Measurements from ENCODE around the gene LRP1B.

The LRP1B gene

GRCh38 chr2:142100139-142100873 lies 30.5 kb downstream of the LRP1B start:
- Histone ChIP-seq H2AFZ (ENCODE audit: low read length) (no peak overlapping the region), H3K79me2 (ENCODE audit: insufficient read depth, low read length) (no peaks in the 10 kb centered on the region), H3K27me3 (ENCODE audit: insufficient read depth, low read length, poor library complexity, severe bottlenecking) (no peaks in the 10 kb centered on the region), H3K9ac (ENCODE audit: low read depth, low read length, poor library complexity, severe bottlenecking) (no peak overlapping the region), H3F3A (ENCODE audit: low read depth) (no peaks in the 10 kb centered on the region), H3K4me3 (ENCODE audit: low read length, poor library complexity, severe bottlenecking) (no peak overlapping the region), H3K9me3 (ENCODE audit: insufficient read depth, low read depth, low read length) (no peaks in the 10 kb centered on the region), H4K20me1 (ENCODE audit: insufficient read depth, low read length, poor library complexity, severe bottlenecking) (no peaks in the 10 kb centered on the region), H3K4me1 (ENCODE audit: insufficient read depth, low read length, poor library complexity, severe bottlenecking) (no peaks in the 10 kb centered on the region), H3K36me3 (ENCODE audit: insufficient read depth, low read length) (no peaks in the 10 kb centered on the region), H3K9me2 (replicated peaks; ENCODE audit: low read depth, low read length) (no peaks in the 10 kb centered on the region), H3K4me2 (ENCODE audit: low read depth, low read length, poor library complexity, severe bottlenecking) (no peak overlapping the region)
- TF ChIP-seq EZH2phosphoT487 (IDR thresholded peaks at IDR 0.05; ENCODE audit: borderline replicate concordance) (no peak), CTCF (conservative IDR thresholded peaks at IDR 0.05; ENCODE audit: low read length) (no peak)

- no peaks in the 10 kb centered on the region for H3K36me3 ChIP-seq (ENCODE audit: insufficient read depth, low read length)
- H3K79me2 ChIP-seq (ENCODE audit: insufficient read depth, low read length): no peaks in the 10 kb centered on the region
- TF ChIP-seq EZH2phosphoT487 (IDR thresholded peaks at IDR 0.05; ENCODE audit: borderline replicate concordance): no peak
- no peak for TF ChIP-seq CTCF (conservative IDR thresholded peaks at IDR 0.05; ENCODE audit: low read length)
- H3K9me3 ChIP-seq (ENCODE audit: insufficient read depth, low read depth, low read length): no peaks in the 10 kb centered on the region
- no peaks in the 10 kb centered on the region for H3K4me1 ChIP-seq (ENCODE audit: insufficient read depth, low read length, poor library complexity, severe bottlenecking)
- H4K20me1 ChIP-seq (ENCODE audit: insufficient read depth, low read length, poor library complexity, severe bottlenecking): no peaks in the 10 kb centered on the region
- H3K9me2 ChIP-seq (replicated peaks; ENCODE audit: low read depth, low read length): no peaks in the 10 kb centered on the region
- H2AFZ ChIP-seq (ENCODE audit: low read length): no peak overlapping the region
- H3F3A ChIP-seq (ENCODE audit: low read depth): no peaks in the 10 kb centered on the region
- no peak overlapping the region for H3K9ac ChIP-seq (ENCODE audit: low read depth, low read length, poor library complexity, severe bottlenecking)
- H3K4me3 ChIP-seq (ENCODE audit: low read length, poor library complexity, severe bottlenecking): no peak overlapping the region
- no peaks in the 10 kb centered on the region for H3K27me3 ChIP-seq (ENCODE audit: insufficient read depth, low read length, poor library complexity, severe bottlenecking)
- H3K4me2 ChIP-seq (ENCODE audit: low read depth, low read length, poor library complexity, severe bottlenecking): no peak overlapping the region
Measured at GRCh38 chr2:142097711-142098110, 33.1 kb downstream of the LRP1B start.

- H4K20me1 ChIP-seq (ENCODE audit: insufficient read depth, low read length, poor library complexity, severe bottlenecking): no peaks in the 10 kb centered on the region
- no peaks in the 10 kb centered on the region for H3K36me3 ChIP-seq (ENCODE audit: insufficient read depth, low read length)
- H3K9ac ChIP-seq (ENCODE audit: low read depth, low read length, poor library complexity, severe bottlenecking): no peak overlapping the region
- TF ChIP-seq CTCF (conservative IDR thresholded peaks at IDR 0.05; ENCODE audit: low read length): no peak
- no peak for TF ChIP-seq EZH2phosphoT487 (IDR thresholded peaks at IDR 0.05; ENCODE audit: borderline replicate concordance)
- H3K4me2 ChIP-seq (ENCODE audit: low read depth, low read length, poor library complexity, severe bottlenecking): no peak overlapping the region
- H3K4me3 ChIP-seq (ENCODE audit: low read length, poor library complexity, severe bottlenecking): no peak overlapping the region
- H3K4me1 ChIP-seq (ENCODE audit: insufficient read depth, low read length, poor library complexity, severe bottlenecking): no peaks in the 10 kb centered on the region
- H2AFZ ChIP-seq (ENCODE audit: low read length): no peak overlapping the region
- H3F3A ChIP-seq (ENCODE audit: low read depth): no peaks in the 10 kb centered on the region
- no peaks in the 10 kb centered on the region for H3K9me3 ChIP-seq (ENCODE audit: insufficient read depth, low read depth, low read length)
- H3K9me2 ChIP-seq (replicated peaks; ENCODE audit: low read depth, low read length): no peaks in the 10 kb centered on the region
- H3K27me3 ChIP-seq (ENCODE audit: insufficient read depth, low read length, poor library complexity, severe bottlenecking): no peaks in the 10 kb centered on the region
- no peaks in the 10 kb centered on the region for H3K79me2 ChIP-seq (ENCODE audit: insufficient read depth, low read length)
Measured at GRCh38 chr2:142095647-142096046, 35.2 kb downstream of the LRP1B start.
